Gastrocnemius medialis (tissue), 4 donors: ENCODE measurements around the gene CHRNA10. TPM values are rescaled to one million over a fixed set of nuclear protein-coding genes. Genes with fewer than 3 reads are reported as not detected.

Source experiments
- ATAC-seq, 2 donors: fragments of 150-250 bp; one replicate each; pipeline ENCODE4 v1.9.1; 2016
- DNase-seq, 2 donors: peaks; one replicate each; pipeline ENCODE4 v3.0.0-alpha.2; 2019
- H3K27ac ChIP-seq, 4 donors: fragments of 200-600 bp; sonication (generic); 1 replicate in 1 of 4; 2 replicates in 3 of 4; pipeline ENCODE4 v1.5.1; 2016 to 2018; ENCODE audit warnings: mild to moderate bottlenecking in 2 of 4, moderate library complexity in 1 of 4
- H3K27me3 ChIP-seq, 3 donors: fragments of 200-600 bp; sonication (generic) in 2 of 3; 1 replicate in 1 of 3; 2 replicates in 2 of 3; pipeline versions ENCODE4 v1.5.1 to v1.6.0; 2016 to 2019; ENCODE audit warnings: mild to moderate bottlenecking in 1 of 3, moderate library complexity in 1 of 3
- H3K36me3 ChIP-seq, 2 donors: fragments of 200-600 bp; sonication (generic) in 1 of 2; one replicate each; pipeline ENCODE4 v1.5.1; 2017 to 2018
- H3K4me1 ChIP-seq, 2 donors: fragments of 200-600 bp; sonication (generic) in 1 of 2; one replicate each; pipeline ENCODE4 v1.5.1; 2016 to 2017; ENCODE audit warnings: mild to moderate bottlenecking in 2 of 2
- H3K4me3 ChIP-seq, 4 donors: fragments of 200-600 bp; sonication (generic) in 3 of 4; 1 replicate in 1 of 4; 2 replicates in 3 of 4; pipeline ENCODE4 v1.5.1; 2016 to 2019; ENCODE audit warnings: mild to moderate bottlenecking in 2 of 4
- H3K9me3 ChIP-seq, 3 donors: fragments of 200-600 bp; sonication (generic) in 2 of 3; 1 replicate in 1 of 3; 2 replicates in 2 of 3; pipeline ENCODE4 v1.5.1; 2016 to 2019
- CTCF ChIP-seq, 5 experiments: fragments of 450-650 bp in 3 of 5; fragments of 200-600 bp in 2 of 5; sonication (generic) in 2 of 5; IDR thresholded peaks in 4 of 5; conservative IDR thresholded peaks in 1 of 5; 1 replicate in 4 of 5; 2 replicates in 1 of 5; pipeline ENCODE4 v1.5.1; 2016 to 2019; ENCODE audit warnings: antibody characterized with exemption in 5 of 5, mild to moderate bottlenecking in 3 of 5, moderate library complexity in 3 of 5
- POLR2A ChIP-seq, 2 donors: fragments of 450-650 bp; IDR thresholded peaks; one replicate each; pipeline ENCODE4 v1.6.1; 2017; ENCODE audit warnings: antibody characterized with exemption in 2 of 2, mild to moderate bottlenecking in 2 of 2, moderate library complexity in 2 of 2
- in situ Hi-C, 4 donors: fragments of 200-750 bp; cut with MboI; loops; one replicate each; pipeline versions ENCODE4 v1.15.0 to v1.8.0; 2017; ENCODE audit warnings: low sequenced_read_pairs in 4 of 4
- intact Hi-C: fragments of 100-400 bp; cut with DNase I; formaldehyde crosslinking; loops from one replicate; pipeline ENCODE4 v1.15.1; 2023; ENCODE audit warnings: low total_unique reads
- total RNA-seq, 4 donors: library from RNA; depleted of rRNA; stranded (reverse); fragments of >200 nt; gene quantifications; one replicate each; pipeline versions ENCODE4 v1.1.0 to v1.2.3, GENCODE V29; 2016

CHRNA10 gene
- total RNA-seq, 4 donors from 2014 or later, result 0.24 to 3.3 TPM; not detected in 2

GRCh38 chr11:3622521-3622920 lies 48.7 kb downstream of the CHRNA10 start:
- in situ Hi-C loops, result no loop called here

GRCh38 chr11:3617990-3618389 lies 53.2 kb downstream of the CHRNA10 start:
- Histone ChIP-seq H3K4me1 (peaks cover 19 to 27% of the 10 kb centered on the region in 2 donors), H3K4me3 (no peak overlapping the region), H3K27ac (no peak overlapping the region), H3K27me3 (no peaks in the 10 kb centered on the region), H3K9me3 (no peaks in the 10 kb centered on the region), H3K36me3 (no peaks in the 10 kb centered on the region)
- ATAC-seq (no peak), DNase-seq (no peak)
- in situ Hi-C loops, result no loop called here
- no peak for TF ChIP-seq POLR2A (IDR thresholded peaks at IDR 0.05)
- TF ChIP-seq CTCF (IDR thresholded peaks at IDR 0.05 in 4 of 5, conservative IDR thresholded peaks at IDR 0.05 in 1 of 5), result no peak
- intact Hi-C loops, result loop anchor here (10.0 kb wide), 2 partner anchors 177 to 573 kb away; partner anchors contain the start of gene NUP98

More at GRCh38 chr11:3622521-3622920, 48.7 kb downstream of the CHRNA10 start:
- TF ChIP-seq POLR2A (IDR thresholded peaks at IDR 0.05) (no peak), CTCF (IDR thresholded peaks at IDR 0.05 in 4 of 5, conservative IDR thresholded peaks at IDR 0.05 in 1 of 5) (no peak)
- Histone ChIP-seq H3K27me3 (no peaks in the 10 kb centered on the region), H3K36me3 (no peaks in the 10 kb centered on the region), H3K9me3 (no peaks in the 10 kb centered on the region), H3K4me3 (no peak overlapping the region), H3K4me1 (no peaks in the 10 kb centered on the region), H3K27ac (no peak overlapping the region)
- no peak for DNase-seq
- no peak for ATAC-seq
- intact Hi-C loops, result no loop called here

GRCh38 chr11:3616721-3617460 lies 54.3 kb downstream of the CHRNA10 start:
- H3K4me3 ChIP-seq, result no peak overlapping the region
- peak overlapping the region; percentile 7 to 99 (median 92) for H3K27ac ChIP-seq
- no peaks in the 10 kb centered on the region for H3K9me3 ChIP-seq
- in situ Hi-C loops (no loop called here), intact Hi-C loops (loop anchor here (10.0 kb wide), 2 partner anchors 178 to 572 kb away; partner anchors contain the start of gene NUP98)
- no peaks in the 10 kb centered on the region for H3K27me3 ChIP-seq
- peaks cover 19 to 27% of the 10 kb centered on the region in 2 donors for H3K4me1 ChIP-seq
- no peak for ATAC-seq
- peak in 1 of 2 donors; percentile 28 for DNase-seq
- no peaks in the 10 kb centered on the region for H3K36me3 ChIP-seq
- TF ChIP-seq POLR2A (IDR thresholded peaks at IDR 0.05), result no peak
- no peak for TF ChIP-seq CTCF (IDR thresholded peaks at IDR 0.05 in 4 of 5, conservative IDR thresholded peaks at IDR 0.05 in 1 of 5)

GRCh38 chr11:3615998-3616397 lies 55.2 kb downstream of the CHRNA10 start:
- peaks cover 19 to 27% of the 10 kb centered on the region in 2 donors for H3K4me1 ChIP-seq
- intact Hi-C loops, result loop anchor here (10.0 kb wide), 2 partner anchors 179 to 571 kb away; partner anchors contain the start of gene NUP98
- H3K27me3 ChIP-seq, result no peaks in the 10 kb centered on the region
- ATAC-seq (no peak), DNase-seq (no peak)
- no peak overlapping the region for H3K4me3 ChIP-seq
- no peaks in the 10 kb centered on the region for H3K36me3 ChIP-seq
- H3K27ac ChIP-seq, result peak overlapping the region; percentile 91 to 99 (median 94)
- in situ Hi-C loops, result no loop called here
- TF ChIP-seq POLR2A (IDR thresholded peaks at IDR 0.05) (no peak), CTCF (IDR thresholded peaks at IDR 0.05 in 4 of 5, conservative IDR thresholded peaks at IDR 0.05 in 1 of 5) (no peak)
- H3K9me3 ChIP-seq, result no peaks in the 10 kb centered on the region

Other genes with a start within 250 kb of the CHRNA10 start
- gene ART5, start 29.4 kb downstream of the CHRNA10 start, total RNA-seq, result 1 to 10 TPM; 1.1 to 8.5 (median 2.2) TPM
- 10 to 100 TPM; 23.2 to 94.9 (median 41.7) TPM for gene ART1, start 26.3 kb downstream of the CHRNA10 start, total RNA-seq
- gene NUP98, start 126.2 kb upstream of the CHRNA10 start, total RNA-seq, result 100 to 1,000 TPM in 2 of 4 donors, 10 to 100 TPM in 2; 65.2 to 128 (median 102) TPM
- 1 to 10 TPM; 4.6 to 8.0 (median 6.5) TPM for gene PGAP2, start 137.2 kb upstream of the CHRNA10 start, total RNA-seq
- gene RHOG, start 169.6 kb upstream of the CHRNA10 start, total RNA-seq, result 10 to 100 TPM; 38.0 to 77.4 (median 46.9) TPM
- gene STIM1, start 184.3 kb upstream of the CHRNA10 start, total RNA-seq, result 100 to 1,000 TPM in 1 of 4 donors, 10 to 100 TPM in 3; 45.9 to 132 (median 87.3) TPM